ENCODE data around the gene CEMIP2.

Gene CEMIP2

DNA sequence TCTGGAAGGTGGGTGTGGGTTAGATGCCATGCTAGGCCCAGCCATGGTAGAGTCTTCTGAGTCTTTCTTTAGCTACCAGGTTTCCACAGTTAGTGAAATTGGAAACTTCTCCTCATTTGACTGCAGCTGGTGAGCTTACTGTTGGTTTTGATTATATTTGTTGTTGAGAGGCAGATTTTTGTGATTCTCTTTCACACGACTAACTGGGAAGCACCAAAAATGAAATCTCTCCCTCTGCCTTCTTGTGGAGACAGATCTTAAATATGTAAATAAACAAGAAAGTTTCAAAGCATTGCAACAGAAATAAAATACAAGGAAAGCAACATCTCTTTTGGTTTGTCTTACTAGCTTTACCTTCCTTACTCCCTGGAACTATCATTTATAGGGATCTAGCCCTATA, 122.2 kb downstream of the CEMIP2 start:
- H3K36me3 ChIP-seq (ENCODE audit: low read length), result no peaks in the 10 kb centered on the region
- H3K9me3 ChIP-seq (ENCODE audit: insufficient read depth, low read length), result no peaks in the 10 kb centered on the region
- H3K27ac ChIP-seq (ENCODE audit: low read depth, low read length), result no peak overlapping the region
- no peaks in the 10 kb centered on the region for H3F3A ChIP-seq (ENCODE audit: insufficient read depth)
- no peak overlapping the region for H3K4me2 ChIP-seq (ENCODE audit: low read depth, low read length, poor library complexity, severe bottlenecking)
- no peak overlapping the region for H3K9ac ChIP-seq (ENCODE audit: low read length)
- H3K9me2 ChIP-seq (replicated peaks; ENCODE audit: insufficient read depth, low read length), result no peaks in the 10 kb centered on the region
- H3K27me3 ChIP-seq (ENCODE audit: low read length), result no peaks in the 10 kb centered on the region
- no peaks in the 10 kb centered on the region for H4K20me1 ChIP-seq (ENCODE audit: low read depth, low read length)
- no peak overlapping the region for H3K4me3 ChIP-seq (ENCODE audit: insufficient read depth, low read length, poor library complexity, severe bottlenecking)
- TF ChIP-seq EZH2phosphoT487 (conservative IDR thresholded peaks at IDR 0.05; ENCODE audit: low read length), result no peak
- TF ChIP-seq, protein P1, sequence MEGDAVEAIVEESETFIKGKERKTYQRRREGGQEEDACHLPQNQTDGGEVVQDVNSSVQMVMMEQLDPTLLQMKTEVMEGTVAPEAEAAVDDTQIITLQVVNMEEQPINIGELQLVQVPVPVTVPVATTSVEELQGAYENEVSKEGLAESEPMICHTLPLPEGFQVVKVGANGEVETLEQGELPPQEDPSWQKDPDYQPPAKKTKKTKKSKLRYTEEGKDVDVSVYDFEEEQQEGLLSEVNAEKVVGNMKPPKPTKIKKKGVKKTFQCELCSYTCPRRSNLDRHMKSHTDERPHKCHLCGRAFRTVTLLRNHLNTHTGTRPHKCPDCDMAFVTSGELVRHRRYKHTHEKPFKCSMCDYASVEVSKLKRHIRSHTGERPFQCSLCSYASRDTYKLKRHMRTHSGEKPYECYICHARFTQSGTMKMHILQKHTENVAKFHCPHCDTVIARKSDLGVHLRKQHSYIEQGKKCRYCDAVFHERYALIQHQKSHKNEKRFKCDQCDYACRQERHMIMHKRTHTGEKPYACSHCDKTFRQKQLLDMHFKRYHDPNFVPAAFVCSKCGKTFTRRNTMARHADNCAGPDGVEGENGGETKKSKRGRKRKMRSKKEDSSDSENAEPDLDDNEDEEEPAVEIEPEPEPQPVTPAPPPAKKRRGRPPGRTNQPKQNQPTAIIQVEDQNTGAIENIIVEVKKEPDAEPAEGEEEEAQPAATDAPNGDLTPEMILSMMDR (IDR thresholded peaks at IDR 0.05; ENCODE audit: insufficient read depth, low read length, poor library complexity, severe bottlenecking), result no peak
- no peaks in the 10 kb centered on the region for H3K79me2 ChIP-seq (ENCODE audit: insufficient read depth, low read length)
- H2AFZ ChIP-seq (ENCODE audit: low read depth, low read length, severe bottlenecking), result no peak overlapping the region

DNA sequence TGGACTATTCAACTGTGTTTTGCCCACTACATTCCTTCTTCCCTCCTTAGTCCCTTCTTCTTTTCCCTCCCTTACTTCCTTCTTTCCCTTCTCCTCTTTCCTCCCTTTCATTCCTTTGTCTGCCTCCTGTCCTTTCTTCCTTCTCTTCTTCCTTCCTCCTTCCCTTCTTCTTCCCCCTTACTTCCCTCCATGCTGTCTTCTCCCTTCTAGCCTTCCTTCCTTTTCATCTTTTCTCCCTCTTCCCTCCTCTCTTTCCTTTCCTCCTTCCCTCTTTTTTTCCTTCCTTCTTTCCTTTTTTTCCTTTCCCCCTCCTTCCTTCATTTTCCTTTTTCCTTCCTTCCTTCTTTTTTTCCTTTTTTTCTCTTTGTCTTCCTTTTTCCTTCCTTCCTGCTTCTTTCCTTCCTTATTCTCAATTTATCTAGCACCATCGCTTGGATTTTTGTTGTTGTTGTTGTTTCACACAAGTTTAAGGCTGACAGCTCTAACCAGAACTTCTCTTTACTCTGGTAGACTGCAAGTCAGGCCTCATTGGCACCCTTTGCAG, 123.4 kb downstream of the CEMIP2 start:
- H3F3A ChIP-seq (ENCODE audit: insufficient read depth), result no peaks in the 10 kb centered on the region
- no peaks in the 10 kb centered on the region for H4K20me1 ChIP-seq (ENCODE audit: low read depth, low read length)
- H3K9me3 ChIP-seq (ENCODE audit: insufficient read depth, low read length), result no peaks in the 10 kb centered on the region
- no peaks in the 10 kb centered on the region for H3K9me2 ChIP-seq (replicated peaks; ENCODE audit: insufficient read depth, low read length)
- H3K36me3 ChIP-seq (ENCODE audit: low read length), result no peaks in the 10 kb centered on the region
- H2AFZ ChIP-seq (ENCODE audit: low read depth, low read length, severe bottlenecking), result no peak overlapping the region
- H3K4me2 ChIP-seq (ENCODE audit: low read depth, low read length, poor library complexity, severe bottlenecking), result no peak overlapping the region
- no peaks in the 10 kb centered on the region for H3K79me2 ChIP-seq (ENCODE audit: insufficient read depth, low read length)
- H3K27ac ChIP-seq (ENCODE audit: low read depth, low read length), result no peak overlapping the region
- no peak overlapping the region for H3K9ac ChIP-seq (ENCODE audit: low read length)
- H3K27me3 ChIP-seq (ENCODE audit: low read length), result no peaks in the 10 kb centered on the region
- TF ChIP-seq EZH2phosphoT487 (conservative IDR thresholded peaks at IDR 0.05; ENCODE audit: low read length), result no peak
- TF ChIP-seq, protein P1 (IDR thresholded peaks at IDR 0.05; ENCODE audit: insufficient read depth, low read length, poor library complexity, severe bottlenecking), result no peak
- H3K4me3 ChIP-seq (ENCODE audit: insufficient read depth, low read length, poor library complexity, severe bottlenecking), result no peak overlapping the region

DNA sequence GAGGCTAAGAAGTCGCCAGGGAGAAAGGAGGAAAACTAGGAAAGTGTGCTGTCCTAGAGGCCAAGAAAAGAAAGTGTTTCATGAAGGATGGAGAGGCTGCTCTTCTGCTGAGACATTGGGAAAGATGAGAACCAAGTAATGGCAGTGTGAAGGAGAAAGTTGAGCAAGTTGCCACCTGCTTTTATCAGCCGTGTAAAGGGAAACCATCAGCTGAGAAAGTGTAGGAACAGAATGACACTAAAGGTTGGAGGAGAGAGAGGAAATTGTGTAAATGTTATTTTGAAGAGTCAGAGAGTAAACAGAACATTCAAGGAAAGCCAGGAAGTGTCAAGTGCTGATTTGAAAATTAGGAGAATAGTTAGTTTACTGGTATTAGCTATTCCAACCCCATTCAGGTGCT, 125.0 kb downstream of the CEMIP2 start:
- no peak overlapping the region for H3K4me3 ChIP-seq (ENCODE audit: insufficient read depth, low read length, poor library complexity, severe bottlenecking)
- no peak overlapping the region for H3K4me2 ChIP-seq (ENCODE audit: low read depth, low read length, poor library complexity, severe bottlenecking)
- no peaks in the 10 kb centered on the region for H3F3A ChIP-seq (ENCODE audit: insufficient read depth)
- H3K27me3 ChIP-seq (ENCODE audit: low read length), result no peaks in the 10 kb centered on the region
- no peak for TF ChIP-seq EZH2phosphoT487 (conservative IDR thresholded peaks at IDR 0.05; ENCODE audit: low read length)
- TF ChIP-seq, protein P1 (IDR thresholded peaks at IDR 0.05; ENCODE audit: insufficient read depth, low read length, poor library complexity, severe bottlenecking), result no peak
- no peaks in the 10 kb centered on the region for H3K79me2 ChIP-seq (ENCODE audit: insufficient read depth, low read length)
- H2AFZ ChIP-seq (ENCODE audit: low read depth, low read length, severe bottlenecking), result no peak overlapping the region
- no peak overlapping the region for H3K27ac ChIP-seq (ENCODE audit: low read depth, low read length)
- no peaks in the 10 kb centered on the region for H3K9me2 ChIP-seq (replicated peaks; ENCODE audit: insufficient read depth, low read length)
- no peaks in the 10 kb centered on the region for H3K36me3 ChIP-seq (ENCODE audit: low read length)
- no peaks in the 10 kb centered on the region for H4K20me1 ChIP-seq (ENCODE audit: low read depth, low read length)
- H3K9ac ChIP-seq (ENCODE audit: low read length), result no peak overlapping the region
- no peaks in the 10 kb centered on the region for H3K9me3 ChIP-seq (ENCODE audit: insufficient read depth, low read length)

Measured in SU-DHL-6 (cell line).